GM21737 (cell line): ENCODE measurements around the gene KCTD8.
"Not testable (repeated sequence)": the region's sequence is repeated elsewhere in the genome, so short reads cannot be mapped to it uniquely, and the experiment has no call there.

Experiments used
- ATAC-seq: cut with Tn5 transposase; IDR thresholded peaks from one replicate; pipeline ENCODE4 v1.9.1; 2021; ENCODE audit warnings: mild to moderate bottlenecking, moderate library complexity; ENCODE audit not compliant: unreplicated experiment

KCTD8 gene

GRCh38 chr4:44167766-44168165 is 280.8 kb downstream of the KCTD8 start:
- ATAC-seq, result not testable (repeated sequence)

GRCh38 chr4:44165938-44166337 is 282.7 kb downstream of the KCTD8 start:
- no peak for ATAC-seq

GRCh38 chr4:44162538-44163270 is 285.9 kb downstream of the KCTD8 start:
- no peak for ATAC-seq

GRCh38 chr4:44161756-44162155 is 286.9 kb downstream of the KCTD8 start:
- no peak for ATAC-seq

GRCh38 chr4:44160776-44161367 is 287.7 kb downstream of the KCTD8 start:
- no peak for ATAC-seq

DNA sequence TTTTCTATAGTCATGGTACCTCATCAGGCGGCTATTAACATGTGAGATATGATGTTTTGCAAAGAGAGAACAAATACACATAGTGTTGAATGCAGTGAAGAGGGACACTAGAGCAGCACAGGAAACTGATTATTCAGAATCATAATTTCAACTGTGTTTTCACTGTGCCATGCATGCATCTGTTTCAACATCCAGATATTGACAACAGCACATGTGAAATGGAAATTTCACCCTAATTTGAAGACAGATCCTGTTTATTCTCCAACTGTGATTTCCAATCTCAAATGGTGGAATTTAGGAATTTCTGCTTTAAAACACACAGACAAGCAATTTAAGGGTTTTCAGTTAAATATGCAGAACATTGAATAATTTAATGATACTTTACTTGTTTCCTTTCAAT is 288.6 kb downstream of the KCTD8 start:
- no peak for ATAC-seq

GRCh38 chr4:44157611-44158277 is 290.9 kb downstream of the KCTD8 start:
- ATAC-seq, result no peak

DNA sequence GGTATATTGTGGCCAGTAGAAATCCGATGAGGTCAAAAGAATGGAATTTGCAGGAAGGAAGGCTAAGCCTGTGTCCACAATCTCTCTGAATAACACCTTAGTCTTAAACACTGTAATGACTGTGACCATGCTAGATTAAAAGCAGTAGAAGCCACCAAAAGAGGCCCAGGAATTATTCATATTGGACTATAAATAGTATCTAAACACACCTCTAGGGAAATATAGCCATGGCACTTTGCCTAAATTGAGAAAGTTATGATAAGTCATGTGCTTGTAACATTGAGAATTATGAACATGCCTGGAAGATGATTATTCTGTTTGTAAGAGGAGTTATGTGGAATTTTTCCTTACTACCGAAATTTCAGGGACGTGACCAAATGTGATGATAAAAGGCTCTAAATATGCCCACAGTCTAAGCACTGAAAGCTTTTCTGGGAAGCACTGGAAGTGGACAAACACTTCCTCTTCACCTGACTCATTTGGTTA is 298.5 kb downstream of the KCTD8 start:
- ATAC-seq, result no peak

DNA sequence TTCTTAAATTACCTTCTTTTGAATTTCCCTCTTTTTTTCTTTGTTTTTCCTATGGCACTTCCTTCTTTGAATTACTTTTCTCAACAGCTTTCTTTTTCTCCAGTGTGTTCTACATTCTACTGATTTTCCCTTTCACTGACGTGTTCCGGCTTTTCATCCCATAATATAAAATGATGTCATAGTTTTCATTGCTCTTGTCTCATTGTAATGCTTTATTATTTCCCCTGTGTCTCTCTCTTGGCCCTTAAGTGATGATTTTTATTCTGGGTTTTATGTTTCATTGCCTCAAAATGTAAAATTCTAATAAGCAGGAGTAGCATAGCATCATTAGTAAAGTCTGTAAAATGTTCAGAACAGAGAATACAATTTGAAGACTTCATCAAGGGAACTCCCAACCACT is 299.3 kb downstream of the KCTD8 start:
- no peak for ATAC-seq

DNA sequence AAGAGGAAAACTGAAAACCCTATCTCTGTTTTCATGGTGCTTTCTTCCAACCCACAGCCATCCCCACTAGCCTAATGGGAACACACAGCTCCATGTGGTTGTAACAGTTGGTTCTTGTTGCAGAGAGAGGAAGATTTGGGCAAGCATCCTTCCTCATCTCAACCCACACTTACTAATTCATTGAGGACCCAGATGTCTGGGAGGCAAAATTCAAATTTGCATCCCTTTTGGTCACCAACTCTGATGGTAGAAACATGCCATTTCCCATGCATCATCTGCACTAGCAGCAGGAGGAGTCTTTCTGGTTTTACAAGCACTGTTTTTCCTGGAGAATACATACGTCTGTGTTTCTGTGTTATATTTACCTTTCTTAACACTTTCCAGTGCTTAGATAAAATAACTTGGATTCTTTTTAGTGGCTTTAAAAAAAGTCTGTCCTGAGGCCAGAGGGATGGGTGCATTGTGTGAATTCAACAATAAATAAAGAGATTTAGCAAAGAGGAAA is 301.0 kb downstream of the KCTD8 start:
- no peak for ATAC-seq

- ATAC-seq, result no peak
Measured at GRCh38 chr4:44146516-44146915, 302.1 kb downstream of the KCTD8 start.

DNA sequence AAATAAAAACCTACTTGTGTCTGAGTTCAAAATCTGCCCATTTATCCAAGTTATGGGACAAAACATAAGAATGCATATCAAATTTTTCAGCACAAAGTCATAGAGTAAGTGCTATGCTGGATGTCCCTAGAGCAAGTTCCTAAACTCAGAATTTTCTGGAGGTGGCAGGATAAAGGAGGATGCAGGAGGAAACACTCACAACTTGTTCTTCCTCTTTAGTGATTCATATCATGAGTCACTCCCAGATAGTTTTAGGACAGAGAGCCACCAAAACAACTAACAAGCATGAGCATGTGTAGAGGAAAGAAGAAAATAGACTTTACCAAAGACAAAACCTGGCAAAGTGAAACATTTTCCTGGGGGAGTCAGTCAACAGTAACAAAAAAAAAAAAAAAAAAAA is 302.7 kb downstream of the KCTD8 start:
- ATAC-seq, result no peak

DNA sequence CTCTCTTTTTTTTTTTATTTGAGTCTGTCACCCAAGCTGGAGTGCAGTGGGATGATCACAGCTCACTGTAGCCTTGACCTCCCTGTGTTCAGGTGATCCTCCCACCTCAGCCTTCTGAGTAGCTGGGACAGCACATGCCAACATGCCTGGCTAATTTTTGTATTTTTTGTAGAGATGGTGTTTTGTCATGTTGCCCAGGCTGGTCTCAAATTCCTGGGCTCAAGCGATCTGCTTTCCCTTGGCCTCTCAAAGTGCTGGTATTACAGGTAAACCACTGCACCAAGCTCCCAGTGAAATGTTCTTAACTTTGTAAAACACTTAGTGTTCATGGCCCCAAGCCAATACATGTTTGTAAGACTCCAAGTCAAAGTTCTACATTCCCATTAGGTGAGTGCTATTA is 316.1 kb downstream of the KCTD8 start:
- no peak for ATAC-seq
